NCI-H1930 (cell line): ENCODE data around the gene PACSIN1.

Source experiments
- DNase-seq, 2 experiments: peaks; one replicate each; lab custom pipeline; 2025; lab: John Stamatoyannopoulos, UW

Gene PACSIN1

GRCh38 chr6:34527751-34528670 lies 62.1 kb downstream of the PACSIN1 start:
- DNase-seq, result no peak

DNA sequence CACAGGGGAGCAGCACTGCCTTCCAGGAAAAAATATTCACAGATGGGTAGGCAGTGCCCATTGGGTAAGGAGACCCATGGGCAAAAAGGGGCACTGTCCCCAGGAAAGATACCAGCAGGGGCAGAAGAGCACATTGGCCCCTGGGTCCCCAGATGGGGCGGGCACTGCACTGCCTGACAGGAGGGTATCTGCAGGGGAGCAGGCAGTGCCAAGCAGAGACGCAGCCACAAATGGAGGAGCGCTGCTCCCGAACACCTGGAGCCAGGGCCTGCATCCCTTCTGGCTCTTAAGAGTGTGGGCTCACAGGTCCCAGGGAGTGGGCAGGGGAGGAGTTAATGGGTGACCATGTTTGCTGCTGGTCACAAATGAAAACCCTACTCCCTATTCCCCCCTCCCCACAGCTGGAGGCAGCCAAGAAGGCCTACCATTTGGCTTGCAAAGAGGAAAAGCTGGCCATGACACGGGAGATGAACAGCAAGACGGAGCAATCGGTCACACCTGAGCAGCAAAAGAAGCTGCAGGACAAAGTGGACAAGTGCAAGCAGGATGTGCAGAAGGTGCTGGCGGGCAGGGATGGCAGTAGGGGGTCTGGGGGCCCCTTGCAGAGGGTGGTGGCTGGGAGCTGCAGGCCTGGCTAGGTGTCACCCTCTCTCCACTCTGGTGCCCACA lies 63.3 kb downstream of the PACSIN1 start:
- DNase-seq, result no peak

DNA sequence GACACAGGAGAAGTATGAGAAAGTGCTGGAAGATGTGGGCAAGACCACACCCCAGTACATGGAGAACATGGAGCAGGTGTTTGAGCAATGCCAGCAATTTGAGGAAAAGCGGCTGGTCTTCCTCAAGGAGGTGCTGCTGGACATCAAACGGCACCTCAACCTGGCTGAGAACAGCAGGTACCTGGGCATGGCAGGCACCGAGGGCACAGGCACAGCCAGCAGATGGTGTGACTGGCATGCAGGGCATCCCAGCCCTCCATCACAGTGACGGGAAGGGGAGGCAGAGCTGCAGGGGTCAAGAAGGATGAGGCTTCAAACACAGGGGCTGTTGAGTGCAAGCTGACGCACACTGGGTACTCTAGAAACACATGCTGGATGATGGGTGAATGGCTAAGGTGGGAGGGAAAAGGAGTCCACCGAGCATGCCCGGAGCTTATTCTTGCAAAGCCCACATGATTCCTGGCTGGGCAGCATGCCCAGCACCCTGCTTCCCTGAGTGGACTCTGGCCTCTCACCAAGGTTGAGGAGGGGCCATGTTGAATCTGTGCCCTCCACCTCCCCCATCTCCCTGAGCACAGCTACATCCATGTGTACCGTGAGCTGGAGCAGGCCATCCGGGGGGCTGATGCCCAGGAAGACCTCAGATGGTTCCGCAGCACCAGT lies 63.9 kb downstream of the PACSIN1 start:
- no peak for DNase-seq

DNA sequence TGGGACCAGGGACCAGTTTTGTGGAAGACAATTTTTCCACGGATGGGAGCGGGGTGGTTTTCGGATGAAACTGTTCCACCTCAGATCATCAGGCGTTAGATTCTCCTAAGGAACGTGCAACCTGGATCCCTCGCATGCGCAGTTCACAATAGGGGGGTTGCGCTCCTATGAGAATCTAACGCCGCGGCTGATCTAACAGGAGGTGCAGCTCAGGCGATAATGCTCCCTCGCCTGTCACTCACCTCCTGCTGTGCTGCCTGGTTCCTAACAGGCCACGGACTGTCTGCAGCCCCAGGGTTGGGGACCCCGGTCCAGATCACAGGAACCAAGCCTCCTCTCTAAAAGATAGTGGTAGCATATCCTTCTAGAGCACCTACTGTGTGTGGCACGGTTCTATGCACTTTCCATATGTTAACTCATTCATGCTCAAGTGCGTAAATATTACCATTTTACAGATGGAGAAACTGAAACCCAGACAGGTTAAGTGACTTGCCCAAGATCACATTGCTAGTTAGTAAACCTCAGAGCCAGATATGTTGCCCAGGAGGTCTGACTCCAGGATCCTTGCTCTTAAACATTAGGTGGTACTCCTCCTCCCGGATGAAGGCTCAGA lies 65.0 kb downstream of the PACSIN1 start:
- no peak for DNase-seq

- DNase-seq, result no peak
Observed at GRCh38 chr6:34531580-34532201, 65.8 kb downstream of the PACSIN1 start.

- DNase-seq, result no peak
Observed at GRCh38 chr6:34532230-34532629, 66.4 kb downstream of the PACSIN1 start.

DNA sequence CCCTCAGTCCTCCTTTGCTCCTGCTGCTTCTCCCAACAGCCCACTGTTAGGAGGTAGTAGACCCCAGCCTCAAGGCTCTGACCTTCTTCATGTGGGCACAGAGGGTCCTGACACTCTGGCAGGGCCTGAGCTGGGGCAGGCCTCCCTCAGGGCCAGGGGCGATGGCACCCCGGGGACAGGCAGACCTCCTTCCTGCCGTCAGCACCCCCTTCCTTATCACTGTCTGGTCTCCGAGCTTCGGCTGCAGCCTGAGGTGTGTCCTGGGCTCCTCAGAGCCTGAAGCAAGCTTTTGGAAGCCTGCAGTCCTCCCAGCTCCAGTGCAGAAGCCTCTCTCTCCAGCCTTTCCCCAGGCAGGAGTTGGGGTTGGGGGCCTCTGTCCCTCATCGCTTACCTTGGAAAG lies 68.3 kb downstream of the PACSIN1 start:
- no peak for DNase-seq

DNA sequence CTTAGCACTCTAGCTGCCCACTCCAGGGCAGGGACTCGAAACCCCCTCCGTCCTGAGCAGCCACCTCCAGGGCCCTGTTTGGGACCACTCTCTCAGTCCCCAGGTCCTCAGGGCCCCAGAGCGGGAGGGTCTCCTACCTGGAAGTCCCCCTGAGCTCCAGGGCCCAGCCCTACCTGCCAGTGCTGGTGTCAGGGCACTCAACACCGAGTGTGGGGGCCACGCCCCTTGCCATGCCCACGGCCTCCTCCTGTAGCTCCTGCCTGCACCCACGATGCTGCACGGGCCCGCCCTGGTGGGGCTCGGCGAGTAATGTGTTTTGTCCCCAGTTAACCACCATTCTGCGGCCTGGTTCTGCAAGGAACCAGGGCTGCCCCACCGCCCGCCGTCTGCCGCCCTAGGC lies 68.8 kb downstream of the PACSIN1 start:
- DNase-seq, result no peak

GRCh38 chr6:34535199-34535598 lies 69.3 kb downstream of the PACSIN1 start:
- no peak for DNase-seq

DNA sequence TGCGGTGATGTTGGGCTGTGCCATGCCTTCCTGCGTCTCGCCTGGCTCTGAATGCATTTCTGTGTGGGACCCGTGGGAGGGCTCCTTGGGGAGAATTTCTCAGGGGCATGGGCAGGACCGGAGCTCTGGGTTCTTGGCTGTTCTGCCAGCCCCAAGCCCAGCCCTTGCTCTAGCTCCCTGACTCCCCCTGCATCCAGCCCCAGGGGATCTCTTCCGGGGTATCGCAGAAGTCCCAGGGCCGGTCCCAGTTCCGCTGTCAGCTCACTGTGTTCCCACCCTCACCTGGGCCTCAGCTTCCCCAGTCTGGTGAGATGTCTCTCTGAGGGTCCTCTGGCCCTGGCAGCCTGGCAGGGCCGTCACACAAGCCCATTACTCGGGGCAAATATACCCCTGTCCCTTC lies 69.8 kb downstream of the PACSIN1 start:
- no peak for DNase-seq

GRCh38 chr6:34536251-34536958 lies 70.5 kb downstream of the PACSIN1 start:
- no peak for DNase-seq

GRCh38 chr6:34536959-34537848 lies 71.3 kb downstream of the PACSIN1 start:
- no peak for DNase-seq

DNA sequence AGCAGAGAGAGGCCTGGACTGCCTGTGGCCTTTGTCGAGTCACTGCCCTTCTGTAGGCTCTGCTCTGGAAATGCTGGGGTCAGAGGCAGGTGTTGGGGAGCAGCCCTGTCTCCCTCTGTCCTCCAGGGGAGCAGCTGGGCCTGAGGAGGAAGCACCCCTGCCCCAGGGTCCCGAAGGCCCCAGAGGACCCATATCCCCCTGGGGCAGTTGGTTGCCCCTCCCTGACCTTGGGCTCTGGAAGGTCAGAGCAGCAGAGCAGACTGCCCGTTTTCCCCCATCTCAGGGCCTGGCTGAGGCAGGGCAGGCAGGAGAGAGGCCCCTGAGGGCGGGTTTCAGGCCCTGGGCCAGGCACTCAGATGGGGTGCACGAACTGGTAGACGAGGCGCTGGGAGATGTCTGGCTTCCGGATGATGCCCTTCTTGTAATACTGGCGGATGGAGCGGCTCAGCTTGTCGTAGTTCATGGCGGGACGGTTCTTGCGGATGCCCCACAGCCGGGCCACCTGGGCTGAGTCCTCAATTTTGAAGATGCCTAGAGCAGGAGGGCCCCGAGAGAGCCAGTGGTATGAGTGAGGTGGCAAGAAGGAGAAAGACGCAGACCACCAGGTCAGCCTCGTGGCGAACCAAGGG lies 72.2 kb downstream of the PACSIN1 start:
- DNase-seq, result no peak

- no peak for DNase-seq
Observed at GRCh38 chr6:34538581-34538980, 72.7 kb downstream of the PACSIN1 start.

- no peak for DNase-seq
Observed at GRCh38 chr6:34539181-34539580, 73.3 kb downstream of the PACSIN1 start.

DNA sequence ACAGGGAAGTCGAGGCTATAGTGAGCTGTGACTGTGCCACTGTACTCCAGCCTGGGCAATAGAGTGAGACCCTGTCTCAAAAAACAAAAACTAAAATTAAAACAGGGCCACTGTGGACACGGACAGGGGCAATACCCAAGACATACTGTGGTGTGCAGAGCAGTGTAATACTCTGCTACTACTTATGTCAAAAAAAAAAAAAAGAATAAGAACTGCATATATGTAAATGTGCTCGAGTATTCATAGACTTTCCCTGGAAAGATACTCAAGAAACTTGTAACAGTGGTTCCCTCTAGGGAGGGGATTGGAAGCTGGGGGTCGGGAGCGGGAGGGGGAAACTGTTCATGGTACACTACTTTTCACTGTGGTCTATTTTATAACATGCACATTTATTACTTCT lies 74.3 kb downstream of the PACSIN1 start:
- no peak for DNase-seq

- no peak for DNase-seq
Observed at GRCh38 chr6:34540841-34541240, 75.0 kb downstream of the PACSIN1 start.

DNA sequence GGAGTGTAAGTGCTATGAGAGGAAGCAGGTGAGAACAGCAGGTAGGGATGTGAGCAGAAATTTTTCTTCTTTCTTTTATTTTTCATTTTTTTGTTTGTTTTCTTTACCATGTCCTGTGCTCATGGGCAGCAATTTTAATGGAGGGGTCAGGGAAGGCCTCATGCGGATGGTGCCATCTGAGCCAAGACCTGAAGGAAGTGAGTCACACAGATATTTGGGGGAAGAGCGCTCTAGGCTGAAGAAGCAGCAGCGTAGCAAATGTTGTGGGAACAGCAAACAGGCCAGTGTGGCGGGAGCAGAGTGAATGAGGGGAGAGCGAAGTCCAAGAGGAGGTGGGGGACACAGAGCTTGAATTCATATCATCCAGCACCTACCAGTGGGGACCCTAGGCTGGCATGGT lies 77.5 kb downstream of the PACSIN1 start:
- DNase-seq, result no peak

DNA sequence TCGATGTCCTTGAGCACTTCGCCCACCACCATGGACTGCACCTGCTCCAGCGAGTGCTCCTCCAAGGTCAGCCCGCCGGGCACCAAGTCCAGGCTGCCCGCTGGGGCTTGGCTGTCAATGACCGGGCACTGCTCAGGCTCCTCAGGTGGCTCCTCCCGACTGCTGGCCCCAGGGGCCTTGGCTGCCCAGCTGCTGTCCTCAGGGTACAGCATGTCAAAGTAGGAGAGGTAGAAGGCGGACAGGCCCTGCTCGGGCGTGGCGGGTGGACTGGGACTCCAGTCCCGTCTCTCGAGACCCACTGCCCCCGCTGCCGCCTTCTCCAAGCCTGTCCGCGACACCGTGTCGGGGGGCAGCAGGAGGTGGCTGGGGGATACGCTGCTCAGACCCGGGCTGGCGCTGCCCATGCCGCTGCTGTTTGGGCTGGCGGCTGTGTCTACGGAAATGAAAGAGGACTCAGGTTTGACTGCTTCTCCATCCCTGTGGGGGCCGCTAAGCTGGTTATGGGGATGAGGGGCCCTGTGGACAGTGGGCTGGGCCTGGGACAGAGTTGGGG lies 78.3 kb downstream of the PACSIN1 start:
- no peak for DNase-seq
